Measurements from ENCODE around the gene ARID5B. TPM values are rescaled to one million over a fixed set of nuclear protein-coding genes. Genes with fewer than 3 reads are reported as not detected.

The ARID5B gene
- total RNA-seq, 1 donor = 162 TPM

GRCh38 chr10:62088786-62089185, 187.3 kb downstream of the ARID5B start:
- H3K4me3 ChIP-seq (ENCODE audit: low read depth, low read length) = no peak overlapping the region
- TF ChIP-seq, protein P1, sequence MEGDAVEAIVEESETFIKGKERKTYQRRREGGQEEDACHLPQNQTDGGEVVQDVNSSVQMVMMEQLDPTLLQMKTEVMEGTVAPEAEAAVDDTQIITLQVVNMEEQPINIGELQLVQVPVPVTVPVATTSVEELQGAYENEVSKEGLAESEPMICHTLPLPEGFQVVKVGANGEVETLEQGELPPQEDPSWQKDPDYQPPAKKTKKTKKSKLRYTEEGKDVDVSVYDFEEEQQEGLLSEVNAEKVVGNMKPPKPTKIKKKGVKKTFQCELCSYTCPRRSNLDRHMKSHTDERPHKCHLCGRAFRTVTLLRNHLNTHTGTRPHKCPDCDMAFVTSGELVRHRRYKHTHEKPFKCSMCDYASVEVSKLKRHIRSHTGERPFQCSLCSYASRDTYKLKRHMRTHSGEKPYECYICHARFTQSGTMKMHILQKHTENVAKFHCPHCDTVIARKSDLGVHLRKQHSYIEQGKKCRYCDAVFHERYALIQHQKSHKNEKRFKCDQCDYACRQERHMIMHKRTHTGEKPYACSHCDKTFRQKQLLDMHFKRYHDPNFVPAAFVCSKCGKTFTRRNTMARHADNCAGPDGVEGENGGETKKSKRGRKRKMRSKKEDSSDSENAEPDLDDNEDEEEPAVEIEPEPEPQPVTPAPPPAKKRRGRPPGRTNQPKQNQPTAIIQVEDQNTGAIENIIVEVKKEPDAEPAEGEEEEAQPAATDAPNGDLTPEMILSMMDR (IDR thresholded peaks at IDR 0.05; ENCODE audit: insufficient read depth, low read depth, low read length) = no peak
- no peak for DNase-seq (ENCODE audit: low read depth)

DNA sequence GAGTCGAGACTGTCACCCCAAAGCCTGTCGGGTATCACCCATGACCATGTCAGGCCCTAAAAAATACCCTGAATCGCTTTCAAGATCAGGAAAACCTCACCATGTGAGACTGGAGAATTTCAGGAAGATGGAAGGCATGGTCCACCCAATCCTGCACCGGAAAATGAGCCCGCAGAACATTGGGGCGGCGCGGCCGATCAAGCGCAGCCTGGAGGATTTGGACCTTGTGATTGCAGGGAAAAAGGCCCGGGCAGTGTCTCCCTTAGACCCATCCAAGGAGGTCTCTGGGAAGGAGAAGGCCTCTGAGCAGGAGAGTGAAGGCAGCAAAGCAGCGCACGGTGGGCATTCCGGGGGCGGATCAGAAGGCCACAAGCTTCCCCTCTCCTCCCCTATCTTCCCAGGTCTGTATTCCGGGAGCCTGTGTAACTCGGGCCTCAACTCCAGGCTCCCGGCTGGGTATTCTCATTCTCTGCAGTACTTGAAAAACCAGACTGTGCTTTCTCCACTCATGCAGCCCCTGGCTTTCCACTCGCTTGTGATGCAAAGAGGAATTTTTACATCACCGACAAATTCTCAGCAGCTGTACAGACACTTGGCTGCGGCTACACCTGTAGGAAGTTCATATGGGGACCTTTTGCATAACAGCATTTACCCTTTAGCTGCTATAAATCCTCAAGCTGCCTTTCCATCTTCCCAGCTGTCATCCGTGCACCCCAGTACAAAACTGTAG, 191.0 kb downstream of the ARID5B start:
- no peak overlapping the region for H3K4me3 ChIP-seq (ENCODE audit: low read depth, low read length)
- no peak for DNase-seq (ENCODE audit: low read depth)
- TF ChIP-seq, protein P1 (IDR thresholded peaks at IDR 0.05; ENCODE audit: insufficient read depth, low read depth, low read length) = no peak

DNA sequence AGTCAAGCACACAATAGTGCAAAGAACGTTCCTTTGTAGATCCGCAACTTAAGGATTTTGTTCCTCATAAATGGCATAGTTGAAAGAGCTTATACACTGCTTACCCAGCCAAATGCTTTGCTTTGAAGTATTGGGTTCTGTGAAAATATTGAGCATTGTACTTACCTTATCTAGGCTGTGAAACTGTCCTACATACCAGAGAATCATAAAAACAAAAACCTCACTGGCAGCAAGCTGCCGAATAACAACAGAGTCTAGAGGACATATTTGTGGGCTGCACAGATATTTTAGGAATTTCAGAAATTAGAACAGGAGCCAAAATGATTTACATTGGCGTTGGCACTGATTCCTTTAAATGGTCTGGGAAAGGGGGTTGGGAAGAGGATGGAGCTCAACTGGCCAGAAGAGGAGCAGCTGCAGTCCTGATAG, 192.4 kb downstream of the ARID5B start:
- no peak overlapping the region for H3K4me3 ChIP-seq (ENCODE audit: low read depth, low read length)
- peak; percentile 86 for DNase-seq (ENCODE audit: low read depth)
- TF ChIP-seq, protein P1 (IDR thresholded peaks at IDR 0.05; ENCODE audit: insufficient read depth, low read depth, low read length) = no peak

- DNase-seq (ENCODE audit: low read depth) = peak; percentile 87
- TF ChIP-seq, protein P1 (IDR thresholded peaks at IDR 0.05; ENCODE audit: insufficient read depth, low read depth, low read length) = no peak
Observed at GRCh38 chr10:62095181-62096122, 194.0 kb downstream of the ARID5B start.

GRCh38 chr10:62096256-62096933, 194.9 kb downstream of the ARID5B start:
- H3K4me3 ChIP-seq (ENCODE audit: low read depth, low read length) = no peak overlapping the region
- peak; percentile 81 for DNase-seq (ENCODE audit: low read depth)
- TF ChIP-seq, protein P1 (IDR thresholded peaks at IDR 0.05; ENCODE audit: insufficient read depth, low read depth, low read length) = no peak

More at GRCh38 chr10:62095181-62096122, 194.0 kb downstream of the ARID5B start:
- no peak overlapping the region for H3K4me3 ChIP-seq (ENCODE audit: low read depth, low read length)

DNA sequence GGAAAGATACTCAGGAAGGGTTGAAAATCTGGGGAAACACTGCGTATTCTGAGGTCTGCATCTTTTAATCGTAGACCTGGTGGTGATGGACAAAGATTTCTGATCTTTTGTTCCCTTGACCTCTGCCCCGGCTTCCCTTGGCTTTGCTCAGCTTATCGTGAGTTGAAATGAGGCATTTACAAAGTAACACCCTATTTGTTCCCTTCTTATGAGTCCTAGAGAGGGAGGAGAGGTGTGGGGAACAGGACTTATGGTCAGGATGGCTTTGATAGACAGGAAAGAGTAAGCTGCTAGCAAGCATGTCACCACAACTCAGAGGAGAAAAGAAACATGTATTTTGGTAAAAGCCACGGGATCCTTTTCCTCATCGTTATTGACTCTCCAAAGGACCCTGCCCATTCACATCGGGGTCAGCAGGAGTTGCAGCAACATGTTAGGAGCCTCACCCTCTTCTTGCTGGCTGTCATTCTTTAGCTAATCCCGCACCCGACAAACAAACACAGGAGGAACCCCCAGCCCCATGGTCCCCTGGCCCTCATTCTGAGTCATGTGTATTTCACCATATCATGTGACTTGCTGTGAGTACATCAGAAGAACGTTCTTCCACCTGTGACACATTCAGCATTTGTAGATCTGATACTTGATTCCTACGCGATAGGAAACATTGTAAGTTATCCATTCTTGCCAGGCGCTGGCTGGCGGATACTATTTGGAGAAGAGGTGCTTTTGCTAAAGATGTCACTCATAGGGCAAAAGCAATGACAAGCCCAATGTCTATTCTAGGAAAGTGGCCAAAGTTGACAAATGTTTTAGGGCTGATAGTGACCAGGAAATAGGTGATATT, 197.0 kb downstream of the ARID5B start:
- no peak for DNase-seq (ENCODE audit: low read depth)
- H3K4me3 ChIP-seq (ENCODE audit: low read depth, low read length) = no peak overlapping the region
- TF ChIP-seq, protein P1 (IDR thresholded peaks at IDR 0.05; ENCODE audit: insufficient read depth, low read depth, low read length) = no peak

Measured in fibroblast of villous mesenchyme (primary cell).